IPS-11a (cell line): ENCODE measurements around the gene CD320.
"Not testable (repeated sequence)": the region's sequence is repeated elsewhere in the genome, so short reads cannot be mapped to it uniquely, and the experiment has no call there.

Source experiments
- H3K4me3 ChIP-seq: one replicate; pipeline ENCODE4 v1.5.1; 2013; ENCODE audit warnings: low read depth, low read length, control low read depth

CD320 gene

DNA sequence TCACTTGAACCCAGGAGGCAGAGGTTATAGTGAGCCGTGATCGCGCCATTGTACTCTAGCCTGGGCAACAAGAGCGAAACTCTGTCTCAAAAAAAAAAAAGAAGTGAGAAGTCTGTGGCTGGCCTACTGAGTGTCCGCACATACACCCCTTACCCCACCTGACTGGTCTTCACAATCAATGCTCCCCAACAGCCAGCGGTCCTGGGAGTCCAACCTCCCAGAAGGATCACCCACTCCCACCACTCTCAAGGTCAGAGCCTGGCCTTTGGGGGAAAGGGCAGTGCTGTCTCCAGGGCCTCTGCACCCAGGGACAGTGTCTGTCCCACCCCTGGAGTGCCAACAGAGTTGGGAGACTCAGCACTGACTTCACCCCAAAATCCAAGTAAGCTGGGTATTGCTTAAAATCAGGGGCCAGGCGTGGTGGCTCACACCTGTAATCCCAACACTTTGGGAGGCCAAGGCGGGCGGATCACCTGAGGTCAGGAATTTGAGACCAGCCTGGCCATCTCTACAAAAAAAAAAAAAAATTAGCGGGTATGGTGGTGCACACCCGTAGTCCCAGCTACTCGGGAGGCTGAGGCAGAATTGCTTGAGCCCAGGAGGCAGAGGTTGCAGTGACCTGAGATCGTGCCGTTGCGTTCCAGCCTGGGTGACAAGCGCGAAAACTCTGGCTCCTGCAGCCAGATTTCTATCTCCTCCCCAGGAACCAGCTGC, 2.3 kb upstream of the CD320 start:
- no peak overlapping the region for H3K4me3 ChIP-seq

- H3K4me3 ChIP-seq: peak overlapping the region; percentile 85
Observed at GRCh38 chr19:8308891-8309291, 733 bp upstream of the CD320 start.

DNA sequence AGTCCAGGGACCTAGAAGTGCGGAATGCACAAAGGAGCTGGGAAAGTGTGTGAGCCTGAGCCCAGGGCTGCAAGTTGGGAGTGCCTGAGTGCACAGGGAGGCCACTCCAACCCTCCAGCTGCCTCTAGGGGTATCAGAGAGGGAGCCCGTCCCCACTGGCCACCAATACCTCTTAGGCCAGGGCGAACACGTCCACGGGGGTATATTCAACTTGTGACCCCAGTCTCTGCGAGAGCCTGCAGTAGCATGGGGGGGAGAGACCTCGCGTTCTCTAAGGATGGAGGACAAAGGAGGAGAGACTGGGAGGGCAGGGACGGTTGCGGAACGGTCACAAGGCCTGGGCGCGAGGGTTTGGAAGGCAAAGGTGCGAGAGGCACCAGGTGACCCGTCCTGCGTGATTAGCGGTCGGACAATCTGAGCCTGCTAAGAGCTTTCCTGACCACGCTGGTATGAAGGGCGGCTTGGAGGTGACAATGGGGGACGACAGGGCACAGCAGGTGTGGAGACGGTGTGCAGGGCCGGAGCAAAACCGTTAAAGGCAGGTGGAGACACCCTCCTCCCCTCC, 676 bp downstream of the CD320 start:
- peak overlapping the region; percentile 85 for H3K4me3 ChIP-seq

DNA sequence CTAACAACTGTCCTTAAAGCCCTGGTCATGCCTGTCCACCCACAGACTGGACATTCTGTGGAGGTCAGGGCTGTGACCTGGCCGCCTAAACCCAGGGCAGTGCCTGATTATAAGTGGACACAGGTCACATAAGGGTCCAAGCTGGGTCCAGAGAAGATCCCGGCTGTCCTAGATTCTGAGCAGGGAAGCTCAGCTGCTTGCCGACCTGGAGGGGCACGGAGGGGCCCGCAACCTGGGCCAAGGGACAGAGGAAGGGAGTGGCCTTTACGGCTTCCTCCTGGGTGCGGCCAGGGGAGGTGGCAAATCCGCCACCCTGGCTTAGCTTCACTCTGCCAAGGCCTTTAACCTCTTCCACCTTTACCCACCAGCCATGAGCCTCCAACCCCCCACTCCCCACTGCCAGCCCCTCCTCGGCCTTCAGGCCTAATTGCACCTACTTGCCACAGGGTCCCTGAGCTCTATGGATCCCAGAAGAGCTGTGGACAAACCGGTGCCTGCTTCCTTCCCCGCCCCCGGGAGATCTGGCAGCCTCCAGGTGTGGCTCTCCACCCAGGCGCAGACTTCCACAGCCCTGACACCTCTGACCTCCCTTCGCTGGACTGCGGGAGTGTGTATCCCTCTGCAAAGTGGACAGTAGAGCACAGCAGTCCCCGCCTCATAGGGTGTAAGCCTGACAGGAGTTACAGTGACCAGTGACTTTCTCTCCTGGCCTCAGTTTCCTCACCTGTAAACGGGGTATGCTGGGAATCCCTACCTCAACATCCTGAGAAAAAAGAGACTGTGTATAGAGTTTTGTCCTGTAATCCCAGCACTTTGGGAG, 1.7 kb downstream of the CD320 start:
- no peak overlapping the region for H3K4me3 ChIP-seq

- no peak overlapping the region for H3K4me3 ChIP-seq
Observed at GRCh38 chr19:8305798-8306197, 2.4 kb downstream of the CD320 start.

- no peak overlapping the region for H3K4me3 ChIP-seq
Observed at GRCh38 chr19:8304841-8305621, 3.1 kb downstream of the CD320 start.

- H3K4me3 ChIP-seq: no peak overlapping the region
Observed at GRCh38 chr19:8302734-8303133, 5.4 kb downstream of the CD320 start.

GRCh38 chr19:8302357-8302691, 5.8 kb downstream of the CD320 start:
- H3K4me3 ChIP-seq: no peak overlapping the region

DNA sequence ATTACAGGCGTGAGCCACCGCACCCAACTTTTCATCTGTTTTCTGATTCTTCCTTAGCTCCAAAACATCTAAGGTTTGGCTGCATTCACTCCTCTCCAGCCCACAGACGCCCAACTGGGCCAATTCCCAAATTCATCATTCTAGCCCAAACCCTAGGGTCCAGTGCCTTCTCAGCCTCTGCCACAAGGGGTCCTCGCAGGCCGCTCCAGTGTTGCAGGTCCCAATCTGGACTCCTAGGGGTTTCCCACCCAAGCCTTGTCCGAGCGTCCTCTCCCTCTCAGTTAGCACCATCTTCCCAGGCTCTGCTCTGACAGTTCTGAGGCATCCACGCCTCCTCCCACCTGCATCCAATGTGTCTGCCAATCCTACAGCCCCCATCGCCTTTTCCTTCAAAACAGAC, 16.8 kb downstream of the CD320 start:
- H3K4me3 ChIP-seq: not testable (repeated sequence)

GRCh38 chr19:8276508-8276907, 31.6 kb downstream of the CD320 start:
- not testable (repeated sequence) for H3K4me3 ChIP-seq

DNA sequence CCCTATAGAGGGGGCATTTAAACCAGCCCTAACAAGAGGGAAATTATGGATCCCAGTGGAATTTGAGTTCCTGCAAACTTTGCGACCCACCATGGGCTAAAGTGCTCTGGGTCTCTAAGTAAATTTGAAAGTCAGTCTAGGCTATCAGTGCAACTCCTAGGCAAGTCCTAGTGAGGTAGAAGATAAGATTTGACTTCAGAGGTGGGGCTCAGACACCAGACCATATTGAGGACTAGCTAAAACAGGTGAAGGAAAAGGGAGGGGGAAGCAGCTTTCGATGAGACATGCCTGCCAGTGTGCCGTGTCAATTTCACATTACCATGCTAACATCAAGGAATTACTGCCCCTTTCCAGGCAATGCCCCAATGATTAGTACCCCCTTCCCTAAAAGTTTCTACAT, 38.4 kb downstream of the CD320 start:
- H3K4me3 ChIP-seq: no peak overlapping the region

DNA sequence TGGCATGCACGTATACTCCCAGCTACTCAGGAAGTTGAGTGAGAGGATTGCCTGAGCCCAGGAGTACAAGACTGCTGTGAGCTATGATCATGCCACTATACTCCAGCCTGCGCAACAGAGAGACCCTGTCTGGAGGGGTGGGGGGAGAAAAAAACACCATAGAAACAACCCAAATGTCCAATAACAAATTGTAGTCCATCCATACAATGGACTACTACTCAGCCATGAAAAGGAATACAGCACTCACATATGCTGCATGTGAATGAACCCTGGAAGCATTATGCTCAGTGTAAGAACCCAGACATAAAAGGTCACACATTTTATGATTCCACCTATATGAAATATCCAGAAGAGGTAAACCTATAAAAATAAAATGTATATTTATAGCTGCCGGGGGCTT, 42.3 kb downstream of the CD320 start:
- no peak overlapping the region for H3K4me3 ChIP-seq

GRCh38 chr19:8264248-8264647, 43.9 kb downstream of the CD320 start:
- H3K4me3 ChIP-seq: not testable (repeated sequence)

- no peak overlapping the region for H3K4me3 ChIP-seq
Observed at GRCh38 chr19:8262431-8262830, 45.7 kb downstream of the CD320 start.

GRCh38 chr19:8261881-8262280, 46.3 kb downstream of the CD320 start:
- no peak overlapping the region for H3K4me3 ChIP-seq

- H3K4me3 ChIP-seq: no peak overlapping the region
Observed at GRCh38 chr19:8261347-8261746, 46.8 kb downstream of the CD320 start.

DNA sequence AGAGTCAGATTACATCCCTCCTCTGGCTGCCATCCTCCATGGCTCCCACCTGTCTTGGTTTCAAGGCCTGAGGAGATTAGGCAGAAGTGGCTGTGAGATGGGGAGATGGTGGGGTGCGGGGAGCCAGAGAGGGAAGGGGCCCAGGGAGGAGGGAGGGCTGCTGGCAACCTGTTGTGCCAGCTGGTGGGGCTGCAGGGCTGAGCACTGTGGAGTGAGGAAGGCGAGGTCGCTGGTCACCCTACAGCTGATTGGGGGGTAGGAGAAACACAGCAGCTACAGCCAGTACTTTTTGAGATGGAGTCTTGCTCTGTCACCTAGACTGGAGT, 48.3 kb downstream of the CD320 start:
- no peak overlapping the region for H3K4me3 ChIP-seq

GRCh38 chr19:8259142-8259921, 48.8 kb downstream of the CD320 start:
- H3K4me3 ChIP-seq: no peak overlapping the region

DNA sequence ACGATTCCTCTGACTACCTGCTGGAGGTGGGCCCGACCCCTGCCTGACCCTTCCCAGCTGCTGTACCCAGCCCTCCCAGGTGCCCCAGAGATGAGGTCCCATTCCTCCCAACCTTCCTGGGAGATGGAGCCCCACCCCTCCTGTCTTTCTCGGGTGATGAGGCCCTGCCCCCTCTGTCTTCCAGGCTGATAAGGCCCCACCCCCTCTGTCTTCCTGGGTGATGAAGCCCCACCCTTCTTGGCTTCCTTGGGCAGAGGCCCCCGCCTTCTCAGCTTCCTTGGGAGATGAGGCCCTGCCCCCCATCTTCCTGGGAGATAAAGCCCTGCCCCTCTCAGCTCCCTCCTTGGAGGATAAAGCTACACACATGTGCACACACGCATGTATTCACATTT, 51.1 kb downstream of the CD320 start:
- H3K4me3 ChIP-seq: no peak overlapping the region

DNA sequence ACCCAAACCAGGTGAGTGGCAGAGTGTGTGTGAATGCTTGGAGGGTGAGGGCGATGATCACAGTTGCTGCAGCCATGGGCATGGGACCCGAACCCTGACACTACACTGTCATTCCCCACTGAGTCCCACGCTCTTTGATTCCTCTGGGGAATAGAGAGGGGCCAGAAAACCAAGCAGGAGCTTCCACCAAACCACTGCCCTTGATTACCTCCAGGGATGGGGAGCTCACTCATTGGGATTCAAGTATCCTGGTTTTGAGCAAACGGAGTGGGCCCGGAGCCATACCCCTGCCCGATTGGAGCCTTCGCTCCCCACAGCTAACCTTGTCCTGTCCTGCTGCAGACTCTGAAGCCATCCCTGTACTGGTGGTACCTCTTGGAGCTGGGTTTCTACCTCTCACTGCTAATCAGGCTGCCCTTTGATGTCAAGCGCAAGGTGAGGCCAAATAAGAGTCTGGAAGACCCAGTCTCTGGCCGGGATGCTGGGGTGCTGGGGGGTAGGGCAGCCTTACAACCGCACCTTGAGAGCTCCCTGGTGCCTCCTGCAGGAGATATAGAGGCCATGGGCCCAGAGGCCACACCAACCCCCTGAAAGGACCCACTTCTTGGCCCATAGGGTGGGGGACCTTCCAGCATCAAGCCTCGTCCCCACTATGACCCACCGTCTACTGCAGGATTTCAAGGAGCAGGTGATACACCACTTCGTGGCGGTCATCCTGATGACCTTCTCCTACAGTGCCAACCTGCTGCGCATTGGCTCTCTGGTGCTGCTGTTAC, 51.7 kb downstream of the CD320 start:
- H3K4me3 ChIP-seq: no peak overlapping the region
